Duodenal mucosa (tissue), 2 donors: ENCODE measurements around the gene DYSF.
A peak's percentile ranks its signal among the peaks of the same experiment; 100 is the strongest.

ENCODE experiments used
- H3K27ac ChIP-seq: one replicate; pipeline ENCODE4 v1.7.0; 2013; ENCODE audit warnings: low read depth, low read length
- H3K27me3 ChIP-seq, 2 donors: one replicate each; pipeline ENCODE4 v1.7.0; 2013; ENCODE audit warnings: low read length in 2 of 2, control low read depth in 1 of 2; ENCODE audit not compliant: insufficient read depth in 2 of 2, control insufficient read depth in 1 of 2
- H3K36me3 ChIP-seq, 2 donors: one replicate each; pipeline ENCODE4 v1.7.0; 2013; ENCODE audit warnings: low read length in 2 of 2, control low read depth in 1 of 2; ENCODE audit not compliant: insufficient read depth in 2 of 2, control insufficient read depth in 1 of 2
- H3K4me1 ChIP-seq, 2 donors: one replicate each; pipeline ENCODE4 v1.7.0; 2013; ENCODE audit warnings: low read length in 2 of 2, control low read depth in 1 of 2; ENCODE audit not compliant: insufficient read depth in 2 of 2, control insufficient read depth in 1 of 2
- H3K4me3 ChIP-seq, 2 donors: one replicate each; pipeline ENCODE4 v1.7.0; 2013; ENCODE audit warnings: low read length in 2 of 2, low read depth in 1 of 2
- H3K9ac ChIP-seq, 2 donors: one replicate each; pipeline ENCODE4 v1.7.0; 2013; ENCODE audit warnings: low read length in 2 of 2, low read depth in 1 of 2
- H3K9me3 ChIP-seq, 2 donors: one replicate each; pipeline ENCODE4 v1.7.0; 2013; ENCODE audit warnings: low read length in 2 of 2, control low read depth in 1 of 2; ENCODE audit not compliant: control insufficient read depth in 1 of 2

Gene DYSF

GRCh38 chr2:71469403-71470398, 16.3 kb downstream of the DYSF start:
- no peaks in the 10 kb centered on the region for H3K36me3 ChIP-seq
- H3K27ac ChIP-seq: no peak overlapping the region
- no peaks in the 10 kb centered on the region for H3K9me3 ChIP-seq
- H3K27me3 ChIP-seq: peaks cover 33 to 41% of the 10 kb centered on the region in 2 donors
- peaks cover 0 to 12% of the 10 kb centered on the region in 2 donors for H3K4me1 ChIP-seq
- no peak overlapping the region for H3K4me3 ChIP-seq
- H3K9ac ChIP-seq: no peak overlapping the region

GRCh38 chr2:71471276-71471675, 17.9 kb downstream of the DYSF start:
- Histone ChIP-seq H3K9me3 (no peaks in the 10 kb centered on the region), H3K27ac (no peak overlapping the region), H3K27me3 (peaks cover 18 to 25% of the 10 kb centered on the region in 2 donors), H3K9ac (no peak overlapping the region), H3K4me1 (peaks cover 0 to 12% of the 10 kb centered on the region in 2 donors), H3K4me3 (no peak overlapping the region), H3K36me3 (no peaks in the 10 kb centered on the region)

- no peaks in the 10 kb centered on the region for H3K9me3 ChIP-seq
- H3K4me1 ChIP-seq: peaks cover 0 to 5% of the 10 kb centered on the region in 2 donors
- no peaks in the 10 kb centered on the region for H3K36me3 ChIP-seq
- H3K9ac ChIP-seq: no peak overlapping the region
- peaks cover 14 to 22% of the 10 kb centered on the region in 2 donors for H3K27me3 ChIP-seq
- no peak overlapping the region for H3K27ac ChIP-seq
- no peak overlapping the region for H3K4me3 ChIP-seq
Observed at GRCh38 chr2:71472019-71472418, 18.7 kb downstream of the DYSF start.

GRCh38 chr2:71473346-71474031, 20.1 kb downstream of the DYSF start:
- Histone ChIP-seq H3K4me3 (no peak overlapping the region), H3K27me3 (peaks cover 8 to 9% of the 10 kb centered on the region in 2 donors), H3K36me3 (no peaks in the 10 kb centered on the region), H3K9me3 (no peaks in the 10 kb centered on the region), H3K27ac (no peak overlapping the region), H3K4me1 (no peaks in the 10 kb centered on the region), H3K9ac (no peak overlapping the region)

GRCh38 chr2:71474116-71474743, 20.9 kb downstream of the DYSF start:
- Histone ChIP-seq H3K27me3 (peaks cover 2% of the 10 kb centered on the region in 2 donors), H3K27ac (peak overlapping the region; percentile 10), H3K9me3 (no peaks in the 10 kb centered on the region), H3K9ac (no peak overlapping the region), H3K4me3 (no peak overlapping the region), H3K36me3 (no peaks in the 10 kb centered on the region), H3K4me1 (no peaks in the 10 kb centered on the region)

- Histone ChIP-seq H3K36me3 (no peaks in the 10 kb centered on the region), H3K27me3 (no peaks in the 10 kb centered on the region), H3K4me3 (no peak overlapping the region), H3K9me3 (no peaks in the 10 kb centered on the region), H3K4me1 (no peaks in the 10 kb centered on the region), H3K9ac (no peak overlapping the region), H3K27ac (no peak overlapping the region)
Observed at GRCh38 chr2:71474744-71475397, 21.5 kb downstream of the DYSF start.

GRCh38 chr2:71476495-71476894, 23.1 kb downstream of the DYSF start:
- H3K36me3 ChIP-seq: no peaks in the 10 kb centered on the region
- no peaks in the 10 kb centered on the region for H3K4me1 ChIP-seq
- no peaks in the 10 kb centered on the region for H3K27me3 ChIP-seq
- no peaks in the 10 kb centered on the region for H3K9me3 ChIP-seq
- no peak overlapping the region for H3K27ac ChIP-seq
- no peak overlapping the region for H3K4me3 ChIP-seq
- H3K9ac ChIP-seq: no peak overlapping the region

- no peak overlapping the region for H3K27ac ChIP-seq
- H3K9me3 ChIP-seq: no peaks in the 10 kb centered on the region
- no peak overlapping the region for H3K9ac ChIP-seq
- no peaks in the 10 kb centered on the region for H3K27me3 ChIP-seq
- no peaks in the 10 kb centered on the region for H3K4me1 ChIP-seq
- H3K4me3 ChIP-seq: no peak overlapping the region
- no peaks in the 10 kb centered on the region for H3K36me3 ChIP-seq
Observed at GRCh38 chr2:71477231-71477691, 23.9 kb downstream of the DYSF start.

- H3K4me3 ChIP-seq: no peak overlapping the region
- H3K27ac ChIP-seq: no peak overlapping the region
- no peaks in the 10 kb centered on the region for H3K9me3 ChIP-seq
- H3K36me3 ChIP-seq: no peaks in the 10 kb centered on the region
- no peak overlapping the region for H3K9ac ChIP-seq
- no peaks in the 10 kb centered on the region for H3K4me1 ChIP-seq
- no peaks in the 10 kb centered on the region for H3K27me3 ChIP-seq
Observed at GRCh38 chr2:71478806-71479205, 25.4 kb downstream of the DYSF start.
